Measurements from ENCODE around the gene MAFF.
A peak's percentile ranks its signal among the peaks of the same experiment; 100 is the strongest.
"Not testable (repeated sequence)": the region's sequence is repeated elsewhere in the genome, so short reads cannot be mapped to it uniquely, and the experiment has no call there.

MAFF gene

GRCh38 chr22:38232196-38232595 lies 30.4 kb downstream of the MAFF start:
- Mint-ChIP-seq H3K9me3 (no peaks in the 10 kb centered on the region), H3K4me3 (no peak overlapping the region)

DNA sequence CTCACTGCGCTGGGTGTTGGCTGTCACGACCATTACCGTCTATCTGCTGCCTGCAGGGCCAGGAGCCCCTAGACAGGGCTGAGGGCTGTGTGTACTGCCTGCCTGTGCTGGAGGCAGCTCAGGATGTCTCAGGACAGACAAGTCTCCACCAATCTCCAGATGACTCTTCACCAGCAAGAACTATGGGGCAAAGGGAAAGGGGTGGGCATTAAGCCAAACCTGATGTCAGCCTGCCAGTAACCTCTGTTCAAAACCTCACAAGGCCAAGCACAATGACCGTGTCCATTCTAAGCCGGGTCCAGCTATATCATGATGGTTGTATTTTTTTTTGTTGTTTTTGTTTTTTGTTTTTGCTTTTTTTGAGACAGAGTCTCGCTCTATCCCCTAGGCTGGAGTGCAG lies 31.6 kb downstream of the MAFF start:
- Mint-ChIP-seq H3K27ac (no peak overlapping the region), H3K27me3 (no peaks in the 10 kb centered on the region), H3K36me3 (peaks cover 30 to 49% of the 10 kb centered on the region in 2 donors), H3K4me3 (no peak overlapping the region), H3K4me1 (peaks cover 1 to 3% of the 10 kb centered on the region in 2 donors), H3K9me3 (no peaks in the 10 kb centered on the region)
- ATAC-seq (replicated peaks) (no peak), DNase-seq (no peak)

More at GRCh38 chr22:38232196-38232595, 30.4 kb downstream of the MAFF start:
- Mint-ChIP-seq H3K36me3 (peaks cover 27 to 48% of the 10 kb centered on the region in 2 donors), H3K27me3 (no peaks in the 10 kb centered on the region), H3K27ac (no peak overlapping the region), H3K4me1 (peaks cover 1 to 3% of the 10 kb centered on the region in 2 donors)
- ATAC-seq (replicated peaks) (no peak), DNase-seq (no peak)

- not testable (repeated sequence) for H3K27ac Mint-ChIP-seq; ATAC-seq (replicated peaks); H3K9me3 Mint-ChIP-seq; DNase-seq; H3K4me3 Mint-ChIP-seq; H3K27me3 Mint-ChIP-seq; H3K4me1 Mint-ChIP-seq
- peaks cover 32 to 46% of the 10 kb centered on the region in 2 donors for H3K36me3 Mint-ChIP-seq
Observed at GRCh38 chr22:38233856-38234255, 32.1 kb downstream of the MAFF start.

GRCh38 chr22:38235240-38235850 lies 33.6 kb downstream of the MAFF start:
- Mint-ChIP-seq H3K4me3 (no peak overlapping the region), H3K9me3 (no peaks in the 10 kb centered on the region), H3K27ac (no peak overlapping the region), H3K4me1 (no peaks in the 10 kb centered on the region), H3K27me3 (no peaks in the 10 kb centered on the region), H3K36me3 (peaks cover 38 to 50% of the 10 kb centered on the region in 2 donors)
- DNase-seq: no peak
- ATAC-seq (replicated peaks): no peak

GRCh38 chr22:38236786-38237185 lies 35.0 kb downstream of the MAFF start:
- Mint-ChIP-seq H3K27ac (no peak overlapping the region), H3K9me3 (no peaks in the 10 kb centered on the region), H3K36me3 (peaks cover 32 to 44% of the 10 kb centered on the region in 2 donors), H3K27me3 (no peaks in the 10 kb centered on the region), H3K4me3 (no peak overlapping the region), H3K4me1 (no peaks in the 10 kb centered on the region)
- ATAC-seq (replicated peaks): no peak
- DNase-seq: no peak

GRCh38 chr22:38238519-38239071 lies 36.8 kb downstream of the MAFF start:
- no peak overlapping the region for H3K4me3 Mint-ChIP-seq
- H3K27ac Mint-ChIP-seq: no peak overlapping the region
- H3K4me1 Mint-ChIP-seq: no peaks in the 10 kb centered on the region
- H3K9me3 Mint-ChIP-seq: no peaks in the 10 kb centered on the region
- ATAC-seq (replicated peaks) (no peak), DNase-seq (no peak)
- H3K36me3 Mint-ChIP-seq: peaks cover 31 to 50% of the 10 kb centered on the region in 2 donors
- no peaks in the 10 kb centered on the region for H3K27me3 Mint-ChIP-seq

- Mint-ChIP-seq H3K27ac (no peak overlapping the region), H3K4me3 (no peak overlapping the region), H3K9me3 (no peaks in the 10 kb centered on the region), H3K4me1 (no peaks in the 10 kb centered on the region), H3K27me3 (no peaks in the 10 kb centered on the region), H3K36me3 (peaks cover 31 to 56% of the 10 kb centered on the region in 2 donors)
- DNase-seq (no peak), ATAC-seq (replicated peaks) (no peak)
Observed at GRCh38 chr22:38239101-38239761, 37.4 kb downstream of the MAFF start.

DNA sequence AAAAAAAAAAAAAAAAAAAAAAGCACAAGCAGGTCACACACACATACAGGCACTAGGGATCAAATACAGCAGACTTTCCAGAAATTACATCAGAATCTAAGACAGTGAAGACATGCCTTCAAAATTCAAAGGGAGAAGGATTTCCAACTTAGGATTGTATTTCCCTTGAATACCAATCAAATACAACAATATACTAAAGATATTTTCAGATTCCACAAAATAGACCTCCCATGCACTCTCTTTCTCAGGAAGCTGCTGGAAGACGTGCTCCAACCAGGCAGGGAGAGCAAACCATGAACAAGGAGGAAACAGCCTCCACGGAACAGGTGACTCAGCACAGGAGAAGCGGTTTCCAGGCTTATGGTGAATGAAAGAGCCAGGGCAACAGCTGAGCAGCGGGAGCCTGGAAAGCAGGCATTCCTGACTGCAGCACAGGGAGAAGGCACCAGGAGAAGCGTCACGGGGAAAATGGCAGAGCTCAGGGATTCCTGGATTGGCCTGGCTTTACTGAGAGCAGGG lies 39.0 kb downstream of the MAFF start:
- Mint-ChIP-seq H3K4me1 (no peaks in the 10 kb centered on the region), H3K27ac (no peak overlapping the region), H3K9me3 (no peaks in the 10 kb centered on the region), H3K27me3 (no peaks in the 10 kb centered on the region), H3K4me3 (no peak overlapping the region), H3K36me3 (peaks cover 27 to 45% of the 10 kb centered on the region in 2 donors)
- no peak for ATAC-seq (replicated peaks)
- DNase-seq: no peak

GRCh38 chr22:38243007-38243765 lies 41.4 kb downstream of the MAFF start:
- no peak overlapping the region for H3K4me3 Mint-ChIP-seq
- H3K27ac Mint-ChIP-seq: no peak overlapping the region
- no peaks in the 10 kb centered on the region for H3K27me3 Mint-ChIP-seq
- peaks cover 9 to 12% of the 10 kb centered on the region in 2 donors for H3K4me1 Mint-ChIP-seq
- no peak for DNase-seq
- peaks cover 29 to 45% of the 10 kb centered on the region in 2 donors for H3K36me3 Mint-ChIP-seq
- ATAC-seq (replicated peaks): no peak
- no peaks in the 10 kb centered on the region for H3K9me3 Mint-ChIP-seq

DNA sequence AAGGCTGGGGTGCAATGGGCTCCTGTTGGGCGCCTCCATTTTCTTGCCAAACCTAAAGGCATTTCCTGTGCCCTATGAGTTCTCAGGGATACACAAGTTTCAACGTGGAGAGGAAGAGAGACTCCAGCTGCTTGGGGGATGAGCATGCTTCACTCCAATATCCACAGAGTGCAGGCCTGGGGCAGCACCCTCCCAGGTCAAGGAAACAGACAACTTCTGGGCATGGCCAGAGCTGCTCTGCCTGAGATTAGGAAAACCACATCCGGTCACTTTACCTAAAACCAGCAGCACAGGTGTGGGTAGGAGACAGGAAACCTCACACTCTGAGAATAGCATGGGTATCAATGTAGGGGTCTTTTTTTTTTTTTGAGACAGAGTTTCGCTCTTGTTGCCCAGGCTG lies 42.3 kb downstream of the MAFF start:
- DNase-seq: no peak
- H3K36me3 Mint-ChIP-seq: peaks cover 28 to 51% of the 10 kb centered on the region in 2 donors
- ATAC-seq (replicated peaks): no peak
- H3K4me3 Mint-ChIP-seq: no peak overlapping the region
- H3K9me3 Mint-ChIP-seq: no peaks in the 10 kb centered on the region
- H3K27me3 Mint-ChIP-seq: no peaks in the 10 kb centered on the region
- no peak overlapping the region for H3K27ac Mint-ChIP-seq
- peaks cover 9 to 12% of the 10 kb centered on the region in 2 donors for H3K4me1 Mint-ChIP-seq

GRCh38 chr22:38246046-38246658 lies 44.4 kb downstream of the MAFF start:
- H3K9me3 Mint-ChIP-seq: peaks cover 0 to 2% of the 10 kb centered on the region in 2 donors
- DNase-seq (peak; percentile 9), ATAC-seq (replicated peaks) (peak; percentile 78 to 82)
- H3K27ac Mint-ChIP-seq: no peak overlapping the region
- H3K27me3 Mint-ChIP-seq: no peaks in the 10 kb centered on the region
- H3K4me3 Mint-ChIP-seq: no peak overlapping the region
- H3K36me3 Mint-ChIP-seq: peaks cover 26 to 47% of the 10 kb centered on the region in 2 donors
- peaks cover 11 to 19% of the 10 kb centered on the region in 2 donors for H3K4me1 Mint-ChIP-seq

- no peak overlapping the region for H3K27ac Mint-ChIP-seq
- peaks cover 11 to 19% of the 10 kb centered on the region in 2 donors for H3K4me1 Mint-ChIP-seq
- H3K4me3 Mint-ChIP-seq: no peak overlapping the region
- H3K9me3 Mint-ChIP-seq: peaks cover 0 to 2% of the 10 kb centered on the region in 2 donors
- H3K27me3 Mint-ChIP-seq: no peaks in the 10 kb centered on the region
- DNase-seq (no peak), ATAC-seq (replicated peaks) (no peak)
- H3K36me3 Mint-ChIP-seq: peaks cover 26 to 46% of the 10 kb centered on the region in 2 donors
Observed at GRCh38 chr22:38246692-38247091, 44.9 kb downstream of the MAFF start.

- peaks cover 0 to 2% of the 10 kb centered on the region in 2 donors for H3K9me3 Mint-ChIP-seq
- ATAC-seq (replicated peaks): no peak
- H3K36me3 Mint-ChIP-seq: peaks cover 26 to 44% of the 10 kb centered on the region in 2 donors
- H3K27ac Mint-ChIP-seq: no peak overlapping the region
- no peaks in the 10 kb centered on the region for H3K27me3 Mint-ChIP-seq
- no peak overlapping the region for H3K4me3 Mint-ChIP-seq
- no peak for DNase-seq
- H3K4me1 Mint-ChIP-seq: peaks cover 11 to 19% of the 10 kb centered on the region in 2 donors
Observed at GRCh38 chr22:38247713-38248112, 45.9 kb downstream of the MAFF start.

DNA sequence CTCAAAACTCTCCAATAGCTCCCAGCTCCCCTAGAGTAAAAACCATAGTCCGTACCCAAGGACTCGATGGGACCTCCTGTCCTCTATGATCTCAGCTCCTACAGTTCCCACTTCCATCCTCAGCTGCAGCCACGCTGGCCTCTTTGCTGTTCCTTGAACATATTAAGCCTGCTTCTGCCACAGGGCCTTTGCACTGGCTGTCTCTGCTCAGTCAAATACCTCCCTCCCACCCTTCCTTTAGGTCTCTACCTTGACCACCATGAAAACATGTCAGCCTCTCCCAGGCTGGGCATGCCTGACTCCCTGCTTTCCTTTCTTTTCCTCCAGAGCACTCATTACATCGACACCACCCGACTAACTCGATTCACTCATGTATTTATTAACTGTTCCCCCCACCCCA lies 46.5 kb downstream of the MAFF start:
- ATAC-seq (replicated peaks) (no peak), DNase-seq (no peak)
- H3K27ac Mint-ChIP-seq: no peak overlapping the region
- H3K4me1 Mint-ChIP-seq: peaks cover 11 to 19% of the 10 kb centered on the region in 2 donors
- no peaks in the 10 kb centered on the region for H3K27me3 Mint-ChIP-seq
- H3K9me3 Mint-ChIP-seq: peaks cover 0 to 2% of the 10 kb centered on the region in 2 donors
- H3K4me3 Mint-ChIP-seq: no peak overlapping the region
- peaks cover 26 to 43% of the 10 kb centered on the region in 2 donors for H3K36me3 Mint-ChIP-seq
